Measurements from ENCODE around the gene DCPS.
"Not testable (repeated sequence)": the region's sequence is repeated elsewhere in the genome, so short reads cannot be mapped to it uniquely, and the experiment has no call there.

The DCPS gene

DNA sequence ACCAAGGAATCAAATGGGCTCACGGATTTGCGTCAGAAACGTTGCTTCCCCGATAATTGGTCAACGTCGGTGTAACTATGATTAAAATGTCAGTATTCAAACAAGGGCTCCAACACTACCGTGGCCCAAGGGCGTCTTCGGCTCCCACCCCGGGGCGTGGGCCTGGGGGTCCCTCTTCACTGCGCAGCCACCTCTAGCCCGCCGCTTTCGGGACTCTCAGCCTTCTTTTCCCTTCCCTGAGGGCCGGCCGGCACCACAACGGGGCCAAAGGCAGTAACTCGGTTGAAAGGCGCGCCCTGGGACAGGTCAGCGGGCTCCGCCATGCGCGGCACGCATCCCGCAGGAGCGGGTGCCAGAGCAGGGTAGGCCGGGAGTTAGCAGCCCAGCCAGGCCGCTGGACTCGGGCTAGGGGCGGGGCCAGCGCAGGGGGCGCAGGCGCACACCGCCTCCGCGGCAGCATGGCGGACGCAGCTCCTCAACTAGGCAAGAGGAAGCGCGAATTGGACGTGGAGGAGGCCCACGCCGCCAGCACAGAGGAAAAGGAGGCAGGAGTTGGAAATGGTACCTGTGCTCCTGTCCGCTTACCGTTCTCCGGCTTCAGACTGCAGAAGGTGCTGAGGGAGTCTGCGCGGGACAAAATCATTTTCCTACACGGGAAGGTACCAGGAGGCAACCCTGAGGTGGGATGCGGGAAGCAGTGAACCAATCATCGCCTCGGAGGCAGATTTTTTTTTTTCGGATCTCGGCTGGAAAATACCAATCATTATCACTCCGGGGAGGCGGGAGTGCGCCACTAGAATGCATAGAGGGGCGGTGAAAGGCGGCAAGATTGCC lies at the start of gene DCPS:
Gene DCPS (plus strand): TSS at position 438 of the 834 bp plus-strand sequence. CDS start 21 bp downstream, at position 459.
- peak; percentile 95 for DNase-seq

DNA sequence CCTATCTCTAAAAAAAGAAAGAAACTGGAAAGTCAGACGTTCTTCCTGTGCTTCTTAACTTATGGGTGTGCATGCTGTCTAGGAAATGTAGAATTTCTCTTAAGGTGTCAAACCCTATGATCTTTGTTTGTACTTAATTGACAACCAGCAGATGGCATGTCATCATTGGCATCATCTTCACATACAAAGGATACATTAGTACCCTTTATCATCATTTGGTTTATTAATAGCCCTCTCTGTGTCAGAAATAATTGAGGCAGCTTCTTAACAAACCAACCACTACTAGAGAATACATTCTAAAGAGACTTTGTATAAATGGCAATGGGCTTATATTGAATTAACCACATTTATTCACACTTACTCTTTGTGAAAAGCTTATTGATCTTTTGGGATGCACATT lies 49.0 kb upstream of the DCPS start:
- DNase-seq: no peak

DNA sequence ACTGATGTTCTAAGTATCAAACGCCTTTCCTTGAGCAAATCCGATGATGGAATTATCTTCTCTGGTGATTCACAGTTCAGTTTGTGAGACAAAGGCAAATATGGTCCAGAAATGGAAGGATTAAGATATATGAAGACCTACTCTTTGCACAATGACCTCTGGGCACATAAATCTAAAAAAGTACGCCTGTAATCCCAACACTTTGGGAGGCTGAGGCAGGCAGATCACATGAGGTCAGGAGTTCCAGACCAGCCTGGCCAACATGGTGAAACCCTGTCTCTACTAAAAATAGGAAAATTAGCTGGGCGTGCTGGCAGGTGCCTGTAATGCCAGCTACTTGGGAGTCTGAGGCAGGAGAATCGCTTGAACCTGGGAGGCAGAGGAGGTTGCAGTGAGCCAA lies 48.4 kb upstream of the DCPS start:
- DNase-seq: not testable (repeated sequence)

GRCh38 chr11:126256216-126256615 lies 47.6 kb upstream of the DCPS start:
- no peak for DNase-seq

DNA sequence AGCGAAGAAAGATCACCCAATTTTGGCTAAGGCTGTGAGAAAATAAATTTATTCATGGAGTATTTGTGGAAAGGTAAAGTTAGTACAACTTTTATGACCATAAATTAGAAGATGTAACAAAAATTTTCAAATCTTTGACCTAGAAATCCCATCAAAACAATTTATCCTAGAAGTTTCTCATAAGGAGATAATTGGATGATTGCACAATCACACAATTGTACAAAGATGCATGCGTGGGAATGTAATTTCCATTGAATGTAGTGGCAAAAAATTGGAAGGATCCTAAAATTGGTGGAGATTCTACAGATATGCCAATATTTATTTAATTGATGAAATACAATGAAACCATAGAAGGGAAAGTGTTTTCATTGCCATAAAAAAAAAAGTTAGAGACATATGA lies 46.7 kb upstream of the DCPS start:
- DNase-seq: no peak

DNA sequence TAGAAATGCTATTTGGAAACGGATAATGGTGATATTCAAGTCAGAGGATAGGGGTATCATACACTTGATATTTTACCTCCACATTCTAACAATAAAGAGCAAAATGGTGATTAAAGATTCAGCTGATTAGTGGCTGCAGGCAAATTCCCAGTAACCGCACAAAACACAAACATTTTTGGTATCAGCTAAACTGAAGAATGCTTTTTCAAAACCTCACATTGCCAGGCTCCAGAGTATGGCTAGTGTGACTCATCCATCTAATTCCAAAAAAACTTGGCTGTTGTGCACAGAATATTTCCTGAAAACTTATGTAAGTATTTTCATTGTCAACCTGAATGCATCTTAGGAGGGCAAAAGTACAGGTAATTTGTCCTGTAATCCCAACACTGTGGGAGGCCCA lies 46.1 kb upstream of the DCPS start:
- no peak for DNase-seq

- no peak for DNase-seq
Measured at GRCh38 chr11:126262216-126262615, 41.6 kb upstream of the DCPS start.

GRCh38 chr11:126263489-126263888 lies 40.4 kb upstream of the DCPS start:
- no peak for DNase-seq

- peak; percentile 11 for DNase-seq
Measured at GRCh38 chr11:126265811-126266210, 38.0 kb upstream of the DCPS start.

DNA sequence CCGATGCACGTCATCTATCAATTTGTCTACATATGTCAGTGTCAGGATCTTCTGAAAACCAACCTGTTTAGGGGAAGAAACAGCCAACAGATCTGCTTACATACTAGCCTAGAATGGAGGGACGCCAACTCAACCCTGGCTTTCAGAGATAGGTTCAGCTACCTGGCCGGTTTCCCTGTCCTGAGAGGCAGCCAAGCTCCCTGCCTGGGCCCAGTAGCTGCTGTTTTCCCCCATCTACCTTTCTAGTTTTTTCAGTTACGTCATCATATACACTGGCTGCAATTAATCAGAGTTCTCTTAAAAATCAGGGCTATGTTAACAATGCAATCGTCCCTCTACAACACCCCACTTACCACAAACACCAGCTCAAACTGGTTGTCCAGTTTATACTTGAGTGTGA lies 36.2 kb upstream of the DCPS start:
- no peak for DNase-seq

DNA sequence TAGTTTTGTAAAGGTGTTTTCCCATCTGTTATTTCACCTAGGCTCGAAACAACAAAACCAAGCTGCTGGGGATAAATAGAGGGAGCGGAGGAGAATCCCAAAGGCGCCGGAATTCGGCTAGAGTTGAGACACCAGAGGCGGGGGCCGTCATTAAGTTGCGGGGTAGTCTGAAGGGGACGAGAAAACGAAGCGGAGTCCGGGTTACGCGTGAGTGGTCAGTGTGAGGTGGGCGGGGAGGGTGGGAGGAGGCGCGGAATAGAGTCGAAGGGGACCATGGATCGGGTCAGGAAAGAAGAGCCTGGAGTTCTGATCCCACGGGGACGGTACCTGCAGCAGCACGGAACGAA lies 35.5 kb upstream of the DCPS start:
- peak; percentile 74 for DNase-seq

- DNase-seq: peak; percentile 100
Measured at GRCh38 chr11:126268708-126269579, 34.9 kb upstream of the DCPS start, which contains the start of the genes FOXRED1 and SRPRA. Gene FOXRED1, plus strand, starts transcription at chr11:126269154. Its CDS starts 53 bp downstream, at chr11:126269207. Gene SRPRA, minus strand, starts transcription at chr11:126268895. Its CDS starts 91 bp downstream, at chr11:126268804.

GRCh38 chr11:126277322-126277721 lies 26.5 kb upstream of the DCPS start:
- no peak for DNase-seq

DNA sequence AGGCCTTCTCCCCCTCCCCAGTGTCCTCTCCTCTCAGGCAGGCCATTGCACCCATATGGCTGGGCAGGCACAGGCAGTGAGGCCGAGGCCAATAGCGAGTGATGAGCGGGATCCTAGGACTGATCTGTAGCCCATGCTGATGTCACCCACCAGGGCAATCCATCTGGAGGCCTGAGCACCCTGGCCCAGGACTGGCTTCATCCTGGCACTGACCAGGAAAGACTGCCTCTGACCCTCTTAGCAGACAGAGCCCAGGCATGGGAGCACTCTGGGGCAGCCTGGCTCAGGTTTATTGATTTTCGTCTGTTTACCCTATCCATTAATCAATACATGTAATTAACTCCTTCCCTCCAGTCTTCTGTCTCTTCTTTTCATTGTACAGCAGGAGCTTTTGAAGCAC lies 26.1 kb upstream of the DCPS start:
- no peak for DNase-seq

- DNase-seq: no peak
Measured at GRCh38 chr11:126279191-126279590, 24.7 kb upstream of the DCPS start.

DNA sequence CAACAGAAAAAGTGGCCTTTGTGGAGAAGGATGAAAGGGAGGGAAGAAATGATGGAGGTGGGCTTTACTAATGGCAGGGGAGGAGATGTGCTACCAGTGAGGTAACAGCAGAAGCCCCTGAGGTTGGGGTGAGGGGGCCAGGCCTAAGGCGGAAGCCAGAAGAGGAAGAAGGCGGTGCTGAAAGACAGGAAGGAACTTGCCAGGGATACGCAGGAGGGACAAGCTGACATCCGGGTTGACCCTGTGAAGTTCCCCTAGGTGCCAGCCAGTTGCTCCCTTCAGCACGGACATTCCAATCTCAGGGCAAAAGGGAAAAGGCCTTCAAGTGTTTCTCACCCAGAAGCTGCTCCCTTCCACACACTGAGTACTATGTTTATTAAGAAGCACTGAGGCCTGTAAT lies 23.3 kb upstream of the DCPS start:
- DNase-seq: no peak

- DNase-seq: no peak
Measured at GRCh38 chr11:126281245-126281644, 22.6 kb upstream of the DCPS start.

GRCh38 chr11:126281666-126282175 lies 22.1 kb upstream of the DCPS start:
- DNase-seq: no peak

DNA sequence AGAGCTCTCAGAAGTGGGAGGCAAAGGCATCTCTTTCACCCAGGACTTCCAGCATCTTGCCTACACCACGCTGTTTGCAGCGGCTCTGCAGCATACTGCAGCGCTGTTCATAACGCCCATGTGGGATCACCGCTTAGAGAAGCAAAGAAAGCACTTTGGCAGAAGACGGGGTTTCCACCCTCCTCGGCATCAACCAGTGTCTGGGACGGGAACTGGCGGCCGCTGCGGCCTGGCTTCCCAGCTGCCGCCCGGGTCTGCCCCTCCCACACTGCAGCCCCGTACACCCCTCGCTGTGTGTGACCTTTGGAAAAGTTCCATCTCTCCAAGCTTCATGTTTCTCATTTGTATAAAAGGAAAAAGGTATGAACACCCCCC lies 21.5 kb upstream of the DCPS start:
- DNase-seq: peak; percentile 63

DNA sequence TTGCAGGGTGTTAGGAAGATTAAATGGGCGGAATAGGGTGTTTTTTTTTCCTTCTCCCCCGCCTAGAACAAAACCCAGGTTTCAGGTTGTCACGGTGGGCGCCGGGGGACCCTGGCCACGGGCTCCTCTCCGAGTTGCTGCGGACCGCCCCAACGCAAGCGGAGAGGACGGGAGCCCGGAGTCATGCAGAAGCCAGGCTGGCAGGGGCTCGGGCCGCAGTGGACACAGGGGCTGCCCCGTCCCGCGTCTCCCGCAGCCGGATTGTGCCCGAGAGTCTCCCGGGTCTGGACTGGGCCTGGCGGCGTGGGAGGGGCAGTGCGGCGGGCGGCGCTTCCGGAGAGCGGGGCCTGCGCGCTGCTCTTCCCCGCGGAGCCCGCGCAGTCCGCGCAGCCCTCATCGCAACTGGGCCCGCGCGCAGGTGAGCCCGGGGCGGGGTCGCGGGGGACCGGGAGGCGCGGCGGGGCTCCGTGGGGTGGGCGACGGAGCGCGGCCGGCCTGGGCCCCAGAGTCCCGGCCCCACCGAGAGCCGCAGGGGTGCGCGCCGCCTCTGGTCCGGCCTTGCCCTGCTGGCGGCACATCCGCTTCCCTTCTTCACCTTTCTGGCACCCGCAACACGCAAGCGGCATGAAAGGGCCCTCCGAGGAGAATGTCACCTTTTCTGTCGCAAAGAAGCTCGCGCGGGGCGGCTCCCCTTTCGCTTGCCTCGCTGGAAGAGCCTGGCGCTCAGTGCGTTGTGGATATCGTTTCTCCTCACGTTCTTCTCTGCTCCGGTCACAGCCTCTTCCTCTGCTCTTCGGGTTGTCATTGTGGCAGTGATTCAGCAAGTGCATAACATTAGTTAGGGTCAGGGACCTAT lies 20.9 kb upstream of the DCPS start, which contains the start of gene TIRAP:
Gene TIRAP (plus strand): TSS at position 358 of the 856 bp plus-strand sequence. CDS start 7,802 bp downstream, outside the sequence.
- DNase-seq: peak; percentile 82

- peak; percentile 93 for DNase-seq
Measured at GRCh38 chr11:126284829-126285228, 19.0 kb upstream of the DCPS start.

GRCh38 chr11:126288237-126288636 lies 15.6 kb upstream of the DCPS start:
- no peak for DNase-seq

GRCh38 chr11:126290887-126291286 lies 13.0 kb upstream of the DCPS start:
- DNase-seq: no peak
